GM12892 (cell line): Measurements from ENCODE around the gene OLFM1.

Experiments used
- DNase-seq: peaks from one replicate; pipeline ENCODE4 v3.0.0; 2011; ENCODE audit not compliant: insufficient read length
- FAIRE-seq: peaks from 2 replicates; lab custom pipeline; 2011; peaks lifted over from hg19 to GRCh38; lab: Jason Lieb, UNC
- POLR2A ChIP-seq: IDR thresholded peaks from 2 replicates; pipeline ENCODE4 v1.6.1; 2011; ENCODE audit warnings: low read depth, low read length, control low read depth
- POLR2AphosphoS5 ChIP-seq: IDR thresholded peaks from 2 replicates; pipeline ENCODE4 v1.6.1; 2011; ENCODE audit warnings: low read depth, low read length, control low read depth
- TAF1 ChIP-seq: IDR thresholded peaks from 2 replicates; pipeline ENCODE4 v1.6.1; 2011; ENCODE audit warnings: low read depth, mild to moderate bottlenecking, control low read depth, low read length, borderline replicate concordance

OLFM1 gene

DNA sequence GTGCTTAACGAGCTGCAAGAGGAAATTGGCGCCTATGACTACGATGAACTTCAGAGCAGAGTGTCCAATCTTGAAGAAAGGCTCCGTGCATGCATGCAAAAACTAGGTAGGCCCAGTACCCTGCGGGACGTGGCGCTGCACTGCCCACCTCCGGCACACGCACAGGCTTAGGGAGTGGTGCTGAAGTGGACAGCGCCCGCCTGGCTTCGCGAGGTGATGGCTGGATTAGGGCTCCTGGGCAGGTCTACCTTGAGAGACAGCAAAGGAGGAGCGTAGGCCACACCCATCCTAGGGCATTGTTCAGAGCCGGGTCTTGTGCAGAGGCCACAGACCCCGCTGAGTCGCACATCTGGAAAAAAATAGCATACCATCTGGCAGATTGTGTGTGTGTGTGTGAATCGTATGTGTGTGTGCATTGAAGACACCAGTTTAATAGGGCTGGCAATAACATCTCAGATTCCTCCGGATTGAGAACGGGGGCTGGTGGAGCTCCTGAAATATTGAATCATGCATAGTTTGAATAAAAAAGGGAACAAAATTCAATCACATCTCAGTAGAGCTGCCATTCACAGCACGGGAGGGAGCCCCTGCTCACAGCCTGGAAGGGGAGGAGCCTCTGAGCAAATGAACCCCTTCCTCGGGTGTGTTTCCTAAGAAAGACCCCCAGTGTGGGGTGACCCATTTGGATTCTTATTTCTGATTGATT, 11.1 kb downstream of the OLFM1 start:
- FAIRE-seq (no peak), DNase-seq (no peak)
- TF ChIP-seq TAF1 (no peak), POLR2AphosphoS5 (no peak), POLR2A (no peak)

DNA sequence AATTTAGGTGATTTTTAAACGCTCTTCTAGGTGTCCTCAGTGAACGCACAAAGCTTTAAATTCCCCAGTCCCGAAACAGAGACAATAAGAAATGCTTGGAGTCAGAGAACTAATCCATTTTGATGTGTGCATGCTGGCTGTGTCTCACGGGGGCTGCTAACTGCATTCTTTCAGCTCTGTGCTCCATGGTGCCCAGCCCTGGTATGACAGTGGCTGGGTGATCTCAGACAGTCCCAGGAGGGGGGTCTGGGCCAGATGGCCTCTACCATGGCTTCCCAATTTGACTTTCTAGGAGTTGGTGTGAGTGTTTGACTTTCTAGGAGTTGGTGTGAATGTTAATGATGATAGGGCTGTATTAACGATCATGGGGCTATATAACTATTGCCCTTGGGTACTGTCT, 12.1 kb downstream of the OLFM1 start:
- no peak for TF ChIP-seq POLR2AphosphoS5
- TF ChIP-seq POLR2A: no peak
- no peak for TF ChIP-seq TAF1
- no peak for DNase-seq
- FAIRE-seq: no peak

DNA sequence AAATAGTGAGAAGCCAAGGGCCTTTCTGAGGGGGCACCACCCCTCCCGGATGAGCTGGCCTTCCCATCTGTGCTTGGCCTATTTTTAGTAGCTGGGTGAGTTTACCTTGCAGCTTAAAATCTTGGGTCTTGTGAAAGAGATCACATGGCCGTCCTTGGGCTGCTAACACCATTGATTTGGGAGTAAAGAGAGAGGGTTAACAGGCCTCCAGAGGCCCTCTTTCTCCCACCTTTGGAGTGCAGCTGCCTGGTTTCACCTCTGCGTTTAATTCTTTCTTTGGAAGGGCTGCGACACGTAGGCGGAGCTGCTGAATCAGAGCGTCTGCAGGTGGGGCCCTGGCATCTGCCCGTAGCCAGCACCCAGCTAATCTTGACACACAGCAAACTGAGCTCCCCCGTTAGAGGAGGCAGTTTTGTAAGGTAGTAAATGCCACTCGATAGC, 12.8 kb downstream of the OLFM1 start:
- TF ChIP-seq POLR2AphosphoS5 (no peak), POLR2A (no peak), TAF1 (no peak)
- no peak for FAIRE-seq
- no peak for DNase-seq

DNA sequence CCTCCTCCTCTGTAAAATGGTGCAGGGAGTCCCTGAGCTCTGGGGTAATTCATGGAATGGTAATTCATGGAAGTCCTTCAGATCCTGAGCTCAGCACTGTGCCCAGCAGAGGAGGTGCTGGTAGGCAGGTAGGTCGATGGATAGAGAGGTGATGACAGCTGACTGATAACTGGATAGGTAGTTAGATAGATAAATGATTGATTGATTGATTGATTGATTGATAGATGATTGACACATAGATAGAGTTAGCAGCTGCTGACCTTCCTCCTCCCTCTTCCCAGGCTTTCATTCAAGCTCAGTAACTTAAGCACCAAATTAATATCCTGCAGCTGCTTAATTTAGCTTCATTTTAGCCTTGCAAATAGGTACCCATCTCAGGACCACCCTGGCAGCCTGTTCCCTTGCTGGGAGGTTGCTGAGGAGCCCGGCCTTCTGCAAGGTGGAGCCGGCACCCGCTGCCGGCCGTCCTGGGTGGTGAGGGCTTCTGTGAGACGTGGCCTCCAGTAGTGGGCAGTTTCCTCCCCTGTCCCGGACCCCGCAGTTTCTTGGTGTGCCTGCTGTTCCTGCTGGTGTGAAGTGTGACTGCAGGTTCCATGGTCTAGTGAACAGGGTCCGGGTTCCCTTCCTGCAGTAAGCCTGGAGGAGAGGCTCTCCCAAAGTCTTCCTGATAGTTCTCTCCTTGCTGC, 13.4 kb downstream of the OLFM1 start:
- DNase-seq: no peak
- FAIRE-seq: no peak
- TF ChIP-seq POLR2AphosphoS5 (no peak), TAF1 (no peak), POLR2A (no peak)

DNA sequence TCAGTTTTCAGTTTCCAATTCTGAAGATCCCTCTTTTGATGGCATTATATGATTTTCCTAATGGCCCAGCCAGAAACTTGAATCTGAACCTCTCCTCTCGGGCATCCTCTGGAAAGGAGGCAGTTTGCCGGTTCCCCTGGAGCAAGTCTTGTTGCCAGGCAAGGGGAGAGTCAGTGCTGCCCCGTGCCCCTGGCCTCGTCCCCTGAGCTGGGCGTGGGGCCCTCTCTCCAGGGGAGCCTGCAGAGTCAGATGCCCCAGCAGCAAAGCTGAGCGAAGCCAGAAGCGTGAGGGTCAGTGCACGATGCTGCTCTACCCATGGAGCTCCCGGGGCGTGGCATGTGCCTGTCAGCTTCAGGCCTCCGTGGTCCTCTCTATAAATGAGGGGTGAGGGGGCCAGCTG, 14.0 kb downstream of the OLFM1 start:
- no peak for TF ChIP-seq POLR2A
- TF ChIP-seq TAF1: no peak
- no peak for TF ChIP-seq POLR2AphosphoS5
- FAIRE-seq: no peak
- DNase-seq: no peak

DNA sequence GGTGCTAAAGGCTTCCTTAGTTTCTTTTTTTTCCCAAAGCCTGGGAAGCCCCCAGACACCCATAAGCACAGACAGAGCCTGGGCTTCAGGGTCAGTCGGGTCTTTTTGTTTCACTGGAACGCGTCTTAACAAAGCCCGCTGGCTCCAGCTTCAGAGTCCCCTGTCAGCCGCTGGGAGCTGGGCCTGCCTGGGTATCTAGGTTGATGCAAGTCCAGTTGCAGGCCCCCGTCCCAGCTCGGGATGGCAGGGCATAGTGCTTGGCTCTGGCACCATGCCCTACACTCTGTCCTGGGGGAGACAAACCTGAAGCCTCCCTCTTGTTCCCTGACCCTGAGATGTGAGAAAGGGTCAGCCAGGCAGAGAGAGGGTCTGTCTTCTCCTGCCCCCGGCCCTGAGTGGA, 14.5 kb downstream of the OLFM1 start:
- TF ChIP-seq POLR2A (no peak), TAF1 (no peak), POLR2AphosphoS5 (no peak)
- FAIRE-seq (no peak), DNase-seq (no peak)

DNA sequence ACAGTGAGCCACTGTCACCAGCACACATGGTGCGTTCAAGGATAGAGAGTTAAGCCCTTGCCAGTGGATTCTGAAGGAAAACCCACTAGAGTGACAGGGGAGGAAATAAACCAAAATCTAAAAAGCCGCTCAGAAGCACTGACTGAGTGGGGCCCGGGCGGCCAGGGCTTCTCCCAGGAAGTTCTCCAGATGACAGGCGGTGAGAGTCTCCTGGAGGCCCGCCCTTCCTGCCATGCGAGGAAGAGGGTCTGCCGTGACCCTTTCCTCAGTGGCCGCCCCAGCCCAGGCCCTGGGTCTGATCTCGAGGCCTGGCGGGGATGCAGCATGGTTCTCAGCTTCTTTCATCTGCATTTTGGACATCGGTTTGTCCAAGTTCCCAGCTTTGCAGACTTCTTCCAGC, 14.9 kb downstream of the OLFM1 start:
- TF ChIP-seq POLR2A (no peak), POLR2AphosphoS5 (no peak), TAF1 (no peak)
- no peak for DNase-seq
- no peak for FAIRE-seq

DNA sequence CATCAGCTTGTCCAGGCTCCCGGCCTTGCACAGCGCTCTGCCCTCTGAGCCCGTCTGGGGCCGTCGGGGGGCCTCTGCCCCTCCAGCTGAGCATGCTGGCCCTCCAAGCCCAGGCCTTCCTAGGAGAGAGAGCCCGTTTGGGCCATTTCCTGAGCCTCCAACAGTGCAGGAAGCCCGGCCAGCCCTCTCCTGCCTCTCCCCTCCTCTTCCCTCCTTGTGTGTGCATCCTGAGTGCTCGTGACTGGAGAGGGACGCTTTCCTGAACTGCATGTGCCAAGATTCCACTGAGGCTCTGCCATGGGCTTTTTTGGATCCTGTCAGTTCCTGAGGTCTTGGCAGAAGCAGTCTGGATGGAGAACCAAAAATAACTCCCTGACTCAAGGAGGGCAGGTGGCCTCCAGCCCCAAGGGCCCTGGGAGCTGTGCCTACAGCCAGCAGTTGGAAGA, 15.6 kb downstream of the OLFM1 start:
- no peak for FAIRE-seq
- no peak for DNase-seq
- TF ChIP-seq TAF1: no peak
- no peak for TF ChIP-seq POLR2AphosphoS5
- TF ChIP-seq POLR2A: no peak

DNA sequence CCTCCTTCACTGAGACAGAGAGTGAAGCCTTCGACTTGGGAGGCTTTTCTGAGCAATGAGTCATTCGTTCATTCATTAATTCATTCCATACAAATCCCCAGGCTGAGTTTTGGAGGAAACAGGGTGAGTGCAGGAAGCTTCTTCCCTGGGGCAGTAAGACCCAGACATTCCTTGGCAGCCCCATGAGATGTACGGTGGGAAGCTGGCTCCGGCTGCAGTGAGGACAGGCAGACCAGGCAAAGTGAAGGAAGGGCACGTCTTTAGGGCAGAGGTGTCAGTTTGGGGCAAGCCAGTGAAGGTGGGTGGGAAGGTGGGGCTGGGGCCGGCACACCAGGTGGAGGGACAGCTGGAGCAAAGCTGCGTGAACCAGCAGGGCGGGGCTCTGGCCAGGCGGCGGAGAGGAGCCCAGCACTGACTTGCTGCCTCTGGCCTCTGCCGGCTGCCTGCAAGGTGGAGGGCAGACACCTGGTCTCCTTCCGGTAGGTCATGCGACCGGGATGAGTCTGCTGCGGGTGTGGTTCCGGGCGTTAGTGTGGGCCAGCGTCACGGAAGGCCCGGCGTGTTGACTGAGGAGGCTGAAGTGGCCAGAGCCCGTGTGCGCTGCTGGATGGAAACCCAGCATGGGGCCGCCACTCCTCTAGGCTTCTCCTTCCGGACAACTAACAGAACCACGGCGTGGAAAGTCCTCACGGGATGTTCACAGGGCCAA, 16.6 kb downstream of the OLFM1 start:
- FAIRE-seq (no peak), DNase-seq (no peak)
- no peak for TF ChIP-seq POLR2A
- TF ChIP-seq TAF1: no peak
- no peak for TF ChIP-seq POLR2AphosphoS5

DNA sequence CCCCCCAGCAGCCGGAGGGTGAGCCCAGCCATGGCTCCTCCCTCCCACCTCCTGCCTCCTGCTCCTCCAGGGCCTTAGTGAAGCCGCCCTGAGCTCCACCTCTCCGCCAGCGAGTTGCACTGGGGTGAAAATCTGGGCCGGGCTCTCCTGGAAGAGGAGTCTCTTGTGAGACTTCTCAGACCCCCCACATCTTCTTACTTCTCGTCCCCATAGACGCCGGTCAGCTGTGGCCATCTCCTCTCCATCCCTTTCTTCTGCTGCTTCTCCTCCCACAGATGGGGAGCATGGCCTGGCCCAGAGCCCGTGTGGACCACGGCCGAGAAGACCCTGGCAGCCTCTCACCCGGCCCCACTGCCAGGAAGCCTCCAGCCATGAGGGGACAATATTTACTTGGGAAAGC, 17.3 kb downstream of the OLFM1 start:
- TF ChIP-seq POLR2AphosphoS5 (no peak), POLR2A (no peak), TAF1 (no peak)
- FAIRE-seq: no peak
- DNase-seq: no peak

DNA sequence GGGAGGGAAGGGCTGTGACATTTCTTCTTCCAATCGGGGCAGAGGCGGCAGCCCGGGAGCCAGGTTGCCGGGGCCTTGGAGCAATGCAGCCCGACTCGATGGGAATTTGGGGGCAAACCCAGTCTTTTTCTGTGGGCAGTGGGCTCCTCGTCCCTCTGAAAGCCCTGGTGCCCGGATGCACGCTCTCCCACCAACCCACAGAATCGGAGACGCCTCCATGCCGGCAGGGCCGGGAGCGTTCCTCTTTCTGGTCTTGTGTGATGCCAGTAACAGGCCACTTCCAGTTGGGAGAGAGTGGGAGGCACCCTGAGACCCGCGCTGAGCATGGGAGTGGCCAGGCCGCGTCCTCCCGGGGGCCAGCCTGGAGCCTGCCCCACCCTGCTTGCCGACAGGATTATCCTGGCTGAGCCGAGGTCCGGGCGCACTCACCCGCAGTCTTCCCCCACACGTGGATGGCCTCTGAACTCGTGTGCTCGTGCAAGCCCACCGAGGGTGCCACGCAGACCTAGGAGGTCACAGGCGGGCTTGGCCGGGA, 17.8 kb downstream of the OLFM1 start:
- no peak for TF ChIP-seq POLR2AphosphoS5
- no peak for TF ChIP-seq POLR2A
- TF ChIP-seq TAF1: no peak
- no peak for FAIRE-seq
- no peak for DNase-seq
